ENCODE results near the gene SH3PXD2A. TPM values are rescaled to one million over a fixed set of nuclear protein-coding genes. Genes with fewer than 3 reads are reported as not detected.

The SH3PXD2A gene
- total RNA-seq, 1 donor from 2014 or later = 51.3 TPM

DNA sequence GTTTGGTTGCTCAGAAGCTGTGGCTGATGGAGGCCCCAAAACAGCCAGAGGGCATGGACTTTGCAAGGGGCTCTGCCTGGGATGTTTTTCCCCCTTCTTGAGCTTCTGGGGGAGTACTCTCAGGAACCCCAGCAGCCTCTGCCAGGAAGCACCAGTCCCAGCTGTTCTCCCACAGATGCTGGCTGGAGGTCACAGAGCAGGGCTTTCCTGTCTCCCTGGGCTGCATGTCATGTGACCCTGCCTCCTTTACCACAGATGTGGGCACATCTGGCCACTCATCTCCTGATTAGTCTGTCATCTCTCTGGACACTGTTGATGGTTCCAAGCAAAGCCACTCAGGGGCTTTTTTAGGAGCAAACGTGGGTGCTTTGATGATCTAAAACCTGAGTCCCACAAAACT, 225.2 kb downstream of the SH3PXD2A start:
- DNase-seq (ENCODE audit: low spot score) = no peak

DNA sequence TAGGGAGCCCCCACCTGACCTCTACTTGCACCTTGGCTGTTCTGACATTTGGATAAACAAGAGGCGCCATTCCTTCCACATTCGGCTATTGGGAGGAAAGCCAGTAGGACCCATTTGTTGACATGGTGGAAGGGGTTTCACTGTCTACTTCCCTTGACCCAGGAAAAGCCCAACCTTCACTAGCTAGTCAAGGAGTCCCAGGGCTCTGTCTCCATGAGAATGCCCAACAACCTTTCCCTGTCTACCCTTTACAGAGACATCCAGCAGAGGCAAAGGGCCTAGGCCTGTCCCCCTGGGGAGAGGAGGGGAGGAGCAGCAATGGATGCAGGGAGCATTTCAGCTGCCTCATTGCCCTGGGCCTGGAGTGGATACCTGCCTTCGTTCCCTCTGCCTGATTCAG, 225.8 kb downstream of the SH3PXD2A start:
- no peak for DNase-seq (ENCODE audit: low spot score)

DNA sequence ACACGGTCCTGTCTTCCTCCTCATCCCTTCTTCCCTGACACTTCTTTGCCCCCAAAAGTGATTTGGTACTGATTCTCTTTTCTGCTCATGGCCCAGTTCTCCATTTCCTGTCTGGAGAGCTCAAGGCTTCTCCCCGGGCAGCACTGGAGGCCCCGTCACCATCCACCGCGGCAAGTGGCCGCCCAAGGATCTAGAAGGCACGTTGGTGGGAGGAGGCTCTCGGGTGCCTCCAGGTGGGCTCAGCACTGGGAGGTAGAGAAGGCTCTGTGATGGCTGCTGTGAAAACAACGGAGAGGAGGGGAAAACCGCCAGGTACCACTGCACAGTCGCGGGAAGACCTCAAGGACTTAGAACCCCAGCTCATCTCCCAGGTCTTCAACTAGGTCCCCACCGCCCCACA, 227.5 kb downstream of the SH3PXD2A start:
- no peak for DNase-seq (ENCODE audit: low spot score)

DNA sequence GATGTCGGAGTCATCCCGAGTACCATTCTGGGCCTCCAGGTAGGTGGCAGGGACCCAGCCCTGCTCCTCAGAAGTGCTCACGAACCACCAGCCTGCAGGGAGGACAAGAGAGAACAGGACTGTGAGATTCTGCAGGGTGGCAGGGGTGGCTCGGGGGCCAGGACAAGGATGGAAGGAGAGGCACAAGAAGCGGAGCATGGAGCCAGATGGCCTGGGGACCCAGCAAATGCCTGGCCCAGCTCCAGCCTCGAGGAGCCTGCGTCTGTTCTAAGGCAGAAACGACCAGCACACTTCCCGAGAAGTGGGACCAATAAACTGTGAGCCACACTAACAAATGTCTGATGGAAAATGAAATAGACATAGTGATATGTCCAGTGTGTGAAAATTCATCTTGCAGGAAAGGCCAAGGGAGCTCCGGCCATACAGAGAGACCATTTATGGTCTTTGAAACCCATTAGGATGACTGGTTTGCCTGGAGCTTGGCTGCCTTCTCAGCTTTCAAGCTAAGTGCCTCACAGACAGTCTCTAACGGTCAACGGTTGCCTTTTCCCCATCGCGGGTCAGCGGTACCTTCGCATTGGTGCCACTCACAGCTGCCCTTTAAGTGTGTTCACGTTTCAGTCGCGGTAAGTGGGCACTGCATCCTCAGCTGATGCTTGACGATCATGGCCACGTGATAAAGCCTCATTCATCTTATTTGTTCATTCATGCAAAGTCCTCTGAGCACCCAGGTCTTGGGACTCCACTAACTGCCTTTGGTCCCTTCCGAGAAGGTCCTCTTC, 228.1 kb downstream of the SH3PXD2A start:
- no peak for DNase-seq (ENCODE audit: low spot score)

DNA sequence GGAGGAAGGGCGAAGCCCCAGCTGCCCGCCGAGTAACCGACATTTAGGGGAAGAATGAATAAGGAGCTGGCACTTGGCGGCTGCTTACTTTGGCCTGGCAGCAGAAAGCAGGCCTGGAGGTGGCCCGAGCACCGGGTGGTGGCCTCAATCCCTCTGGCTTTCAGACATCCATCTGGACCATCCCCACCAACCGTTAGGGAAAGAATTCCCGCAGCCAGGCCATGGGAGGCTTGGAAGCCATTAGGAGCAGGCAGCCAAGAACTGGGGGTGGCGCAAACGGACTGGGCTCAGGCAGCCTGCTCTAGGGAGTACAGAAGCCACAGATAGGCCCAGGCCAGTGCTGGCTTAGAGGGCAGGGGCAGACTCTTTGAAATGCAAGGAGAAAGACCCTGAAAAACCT, 229.2 kb downstream of the SH3PXD2A start:
- no peak for DNase-seq (ENCODE audit: low spot score)

DNA sequence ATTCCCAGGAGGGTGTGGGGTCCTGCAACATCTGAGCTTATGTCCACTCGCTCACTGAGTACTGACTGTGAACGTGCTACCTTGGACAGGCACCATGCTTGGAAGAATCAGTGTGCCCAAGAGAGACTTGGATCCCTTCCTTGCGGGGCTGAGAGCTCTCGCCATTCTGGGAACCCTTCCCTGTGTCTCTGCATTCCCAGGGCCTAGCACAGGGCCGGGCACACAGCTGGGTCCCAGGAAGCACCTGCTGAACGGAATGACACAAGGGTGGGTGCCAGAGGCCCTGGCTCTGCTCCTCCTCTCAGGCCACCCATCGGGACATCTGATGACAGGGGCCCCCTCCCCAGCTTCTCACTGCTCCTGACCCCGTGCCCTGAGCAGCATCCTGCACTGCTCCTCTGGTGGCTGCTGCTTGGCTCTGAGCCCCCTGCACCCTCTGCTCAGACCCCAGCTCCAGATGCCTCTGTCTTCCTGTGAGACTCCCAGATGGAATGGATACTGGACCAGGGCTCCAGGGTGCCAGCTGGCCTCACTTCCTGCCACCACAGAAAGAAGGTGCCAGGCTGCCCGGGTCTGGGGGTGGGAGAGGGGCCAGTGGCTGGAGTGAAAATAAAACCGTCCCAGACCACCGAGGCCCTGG, 232.3 kb downstream of the SH3PXD2A start:
- DNase-seq (ENCODE audit: low spot score) = no peak

DNA sequence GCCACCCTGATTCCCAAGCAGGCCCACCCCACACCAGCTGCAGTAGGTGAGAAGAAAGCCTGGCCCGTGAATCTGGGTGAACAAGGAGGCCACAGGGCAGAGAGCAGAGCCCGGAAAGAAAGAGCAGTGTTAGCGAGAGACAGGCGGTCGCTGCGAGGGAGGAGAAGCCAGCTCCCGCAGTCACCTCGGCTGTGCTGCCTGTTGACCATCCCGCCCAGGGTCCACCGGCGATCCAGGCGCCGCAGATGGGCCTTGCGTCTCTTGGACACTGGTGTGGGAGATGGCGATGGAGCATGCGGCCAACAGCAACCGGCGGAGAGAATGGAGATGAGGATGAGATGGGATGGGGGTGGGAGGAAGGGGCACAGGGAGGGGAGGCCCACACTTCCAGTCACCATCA, 233.1 kb downstream of the SH3PXD2A start:
- no peak for DNase-seq (ENCODE audit: low spot score)

DNA sequence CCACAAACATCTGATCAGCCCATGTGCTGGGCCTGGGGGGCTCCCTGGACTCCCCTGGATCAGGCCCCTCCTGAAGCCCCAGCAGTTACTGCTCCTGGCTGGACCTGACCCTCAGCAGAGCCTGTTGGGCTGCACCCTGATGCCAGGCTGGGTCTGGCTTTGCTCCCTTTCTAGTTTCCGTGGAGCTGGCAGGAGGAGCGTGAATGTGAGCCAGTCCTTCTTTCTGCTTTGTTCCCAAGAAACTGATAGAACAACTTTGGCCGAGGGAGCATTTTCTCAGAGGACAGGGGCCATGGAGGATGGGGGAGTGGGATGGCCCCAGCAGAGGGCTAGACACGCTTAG, 233.6 kb downstream of the SH3PXD2A start:
- DNase-seq (ENCODE audit: low spot score) = no peak

DNA sequence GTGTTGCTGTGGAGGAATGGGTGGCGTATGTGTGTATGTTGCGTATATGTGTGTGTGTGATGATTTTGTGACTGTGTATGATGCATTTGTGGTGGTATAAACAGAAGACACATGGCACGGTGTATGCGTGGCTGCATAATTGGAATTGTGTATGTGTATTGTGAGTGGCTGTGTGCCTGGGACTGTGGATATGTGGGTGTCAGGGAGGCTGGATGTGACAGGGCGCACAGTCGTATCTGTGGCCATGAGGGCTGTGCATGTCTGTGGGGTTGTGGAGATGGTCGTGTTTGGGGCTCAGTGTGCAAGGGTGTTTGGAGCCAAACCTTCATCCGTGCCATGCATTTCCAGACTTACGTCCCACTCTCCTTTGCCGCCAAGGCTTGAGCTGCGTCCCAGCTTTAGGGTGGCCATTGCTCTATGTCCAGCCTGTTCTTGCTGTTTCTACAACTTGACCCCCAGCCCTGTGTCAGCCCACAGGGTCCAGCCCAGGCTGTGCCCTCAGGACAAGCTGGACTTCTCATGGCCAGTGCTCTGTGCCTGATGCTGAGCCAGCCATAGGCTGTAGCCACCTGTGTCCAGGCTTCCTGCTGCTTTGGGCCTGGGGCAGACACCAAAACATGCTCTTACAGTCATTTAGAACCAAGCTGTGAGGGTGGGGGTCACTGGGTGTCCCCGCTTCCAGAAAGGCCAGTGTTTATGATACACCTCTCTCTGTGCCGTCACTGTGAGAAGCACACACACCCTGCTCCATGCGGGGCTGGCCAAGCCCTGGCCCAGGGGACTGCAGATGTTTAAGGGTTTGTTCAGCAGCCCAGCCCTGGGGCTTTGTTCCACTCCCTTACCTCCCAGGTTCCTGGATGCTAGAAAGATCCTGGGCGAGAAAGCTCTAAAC, 234.2 kb downstream of the SH3PXD2A start:
- DNase-seq (ENCODE audit: low spot score) = no peak

DNA sequence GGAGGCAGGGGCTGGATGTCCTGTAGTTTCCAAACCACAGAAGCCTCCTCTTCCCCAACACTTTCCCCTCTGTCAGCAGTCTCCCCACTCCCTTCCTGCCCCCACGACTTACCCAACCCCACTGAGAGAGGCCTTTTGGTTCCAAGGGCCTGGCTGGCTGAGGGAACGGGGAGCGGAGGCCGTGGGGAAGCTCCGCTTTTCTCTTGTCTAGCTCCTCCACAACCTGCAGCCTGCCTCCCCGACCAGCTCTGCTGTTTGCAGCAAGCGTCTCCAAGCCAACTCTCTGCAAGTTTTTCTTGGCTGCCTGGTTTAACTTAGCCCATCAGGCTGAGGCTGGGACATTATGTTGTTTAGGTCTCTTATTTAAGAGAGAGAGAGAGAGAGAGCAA, 235.0 kb downstream of the SH3PXD2A start:
- DNase-seq (ENCODE audit: low spot score) = no peak

DNA sequence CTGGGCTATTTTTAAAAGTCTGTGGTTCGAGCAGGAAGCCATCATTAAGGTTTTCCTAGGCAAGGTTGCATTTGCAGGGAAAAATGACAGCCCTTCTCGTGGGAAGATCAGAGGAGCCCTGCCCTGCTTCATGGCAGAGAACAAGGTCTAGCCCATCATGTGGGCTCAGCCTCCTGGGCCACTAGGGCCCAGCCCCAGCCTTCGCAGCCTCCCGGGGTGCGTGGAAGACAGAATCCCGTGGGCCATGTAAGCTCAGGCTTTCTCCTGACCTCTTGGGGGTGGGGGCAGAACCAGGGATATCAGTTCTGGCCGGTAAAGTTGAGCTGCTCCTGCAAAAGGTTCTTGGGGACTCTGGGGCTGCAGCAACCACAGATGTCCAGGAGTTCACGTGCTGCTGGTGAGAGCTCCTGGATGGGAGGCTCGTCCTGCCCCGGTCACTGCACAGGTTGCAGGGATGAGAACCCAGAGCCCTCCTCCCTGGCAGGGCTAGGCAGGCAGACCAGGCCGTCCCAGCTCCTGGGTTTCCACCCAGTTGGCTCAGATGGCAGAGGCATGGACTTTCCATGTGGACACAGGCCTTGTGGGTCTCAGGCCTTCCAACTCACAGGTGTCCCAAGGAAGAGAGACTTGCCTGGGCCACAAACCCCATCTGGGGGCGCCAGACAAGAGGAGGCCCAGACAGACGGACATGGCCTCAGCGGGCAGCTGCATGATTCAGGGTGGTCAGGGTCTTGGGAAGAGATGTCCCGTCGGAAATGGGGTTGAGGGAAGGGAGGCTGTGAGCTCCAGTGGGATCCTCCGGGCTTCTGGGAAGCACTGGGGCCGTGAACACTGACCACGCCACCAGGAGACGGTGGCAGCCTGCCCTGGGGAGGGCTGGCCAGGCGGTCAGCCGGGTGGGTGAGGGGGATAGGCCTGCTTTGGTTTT, 235.7 kb downstream of the SH3PXD2A start:
- DNase-seq (ENCODE audit: low spot score) = no peak

DNA sequence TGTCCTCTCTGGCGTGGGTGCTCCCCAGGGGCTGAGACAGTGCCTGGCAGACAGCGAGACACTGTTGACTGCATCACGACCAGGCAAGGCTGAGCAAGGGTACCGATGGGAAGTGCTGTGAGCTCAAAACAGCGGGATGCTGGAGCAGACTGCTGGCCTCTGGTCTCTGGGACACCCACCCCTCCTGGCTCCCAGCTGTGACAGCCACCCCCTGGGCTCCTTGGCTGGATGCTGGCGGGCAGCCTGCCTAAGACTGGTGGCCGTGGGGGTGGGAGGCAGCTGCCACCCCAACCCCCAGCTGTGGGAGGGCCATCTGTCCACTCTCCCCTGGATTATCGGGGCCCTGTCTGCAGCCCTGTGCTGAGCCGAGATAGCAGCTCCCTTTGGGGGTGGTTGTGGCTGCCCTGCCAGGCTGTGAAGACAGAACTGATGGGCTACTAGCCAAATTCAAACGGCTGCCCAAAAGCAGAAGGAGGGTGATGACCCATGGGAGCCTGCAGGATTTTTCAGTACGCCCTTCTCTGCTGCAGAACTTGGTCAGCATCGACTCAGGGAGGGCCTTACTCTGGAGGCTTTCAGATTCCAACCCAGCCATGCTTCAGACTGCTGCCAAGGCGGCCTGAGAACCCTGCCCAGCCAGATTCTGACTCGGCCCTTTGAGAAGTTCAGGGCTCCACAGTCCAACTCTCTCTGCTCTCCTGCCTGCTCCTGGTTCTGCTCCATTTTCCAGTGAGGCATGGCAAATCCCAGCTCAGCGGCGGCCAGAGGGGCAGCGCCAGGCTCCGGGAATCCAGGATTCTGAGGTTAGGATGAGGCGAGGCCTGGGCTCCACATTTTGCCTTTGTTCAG, 236.6 kb downstream of the SH3PXD2A start:
- DNase-seq (ENCODE audit: low spot score) = no peak

DNA sequence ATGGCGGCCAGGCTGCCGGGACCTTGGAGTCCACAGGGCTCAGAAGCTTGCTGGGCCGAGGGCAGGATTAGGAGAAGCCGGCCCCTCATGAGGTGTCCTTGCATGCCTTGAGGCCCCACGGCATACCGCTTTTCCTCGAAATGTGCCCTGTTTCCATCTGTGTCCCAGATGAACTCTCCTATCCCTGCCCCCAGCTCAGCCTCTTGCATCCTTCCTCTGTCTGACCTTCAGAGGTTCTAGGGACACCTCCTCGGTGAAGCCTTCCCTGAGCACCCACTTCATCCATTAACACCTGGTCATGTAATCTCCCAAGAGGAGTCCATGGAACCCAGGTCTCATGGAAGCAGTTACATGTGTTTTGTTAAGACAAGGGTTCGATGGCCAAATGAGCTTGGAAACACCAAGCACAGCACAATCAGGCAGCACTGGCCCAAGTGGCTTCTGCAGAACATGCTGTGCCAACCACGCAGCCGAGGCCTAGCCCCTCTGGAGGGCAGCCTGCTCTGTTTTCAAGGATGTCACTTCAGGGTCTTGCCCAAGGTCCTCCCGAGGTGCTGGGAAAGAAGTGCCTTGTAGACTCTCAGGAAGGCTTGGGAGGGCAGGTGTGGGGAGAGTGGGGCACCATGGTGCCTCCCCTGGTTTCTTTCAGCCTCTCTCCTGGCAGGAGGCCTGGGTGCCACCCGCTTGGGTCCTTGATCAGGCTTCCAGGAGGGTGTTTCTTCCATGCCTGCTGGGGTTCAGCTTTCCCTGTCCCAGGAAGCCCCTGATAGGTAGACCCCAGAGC, 237.6 kb downstream of the SH3PXD2A start:
- DNase-seq (ENCODE audit: low spot score) = no peak

DNA sequence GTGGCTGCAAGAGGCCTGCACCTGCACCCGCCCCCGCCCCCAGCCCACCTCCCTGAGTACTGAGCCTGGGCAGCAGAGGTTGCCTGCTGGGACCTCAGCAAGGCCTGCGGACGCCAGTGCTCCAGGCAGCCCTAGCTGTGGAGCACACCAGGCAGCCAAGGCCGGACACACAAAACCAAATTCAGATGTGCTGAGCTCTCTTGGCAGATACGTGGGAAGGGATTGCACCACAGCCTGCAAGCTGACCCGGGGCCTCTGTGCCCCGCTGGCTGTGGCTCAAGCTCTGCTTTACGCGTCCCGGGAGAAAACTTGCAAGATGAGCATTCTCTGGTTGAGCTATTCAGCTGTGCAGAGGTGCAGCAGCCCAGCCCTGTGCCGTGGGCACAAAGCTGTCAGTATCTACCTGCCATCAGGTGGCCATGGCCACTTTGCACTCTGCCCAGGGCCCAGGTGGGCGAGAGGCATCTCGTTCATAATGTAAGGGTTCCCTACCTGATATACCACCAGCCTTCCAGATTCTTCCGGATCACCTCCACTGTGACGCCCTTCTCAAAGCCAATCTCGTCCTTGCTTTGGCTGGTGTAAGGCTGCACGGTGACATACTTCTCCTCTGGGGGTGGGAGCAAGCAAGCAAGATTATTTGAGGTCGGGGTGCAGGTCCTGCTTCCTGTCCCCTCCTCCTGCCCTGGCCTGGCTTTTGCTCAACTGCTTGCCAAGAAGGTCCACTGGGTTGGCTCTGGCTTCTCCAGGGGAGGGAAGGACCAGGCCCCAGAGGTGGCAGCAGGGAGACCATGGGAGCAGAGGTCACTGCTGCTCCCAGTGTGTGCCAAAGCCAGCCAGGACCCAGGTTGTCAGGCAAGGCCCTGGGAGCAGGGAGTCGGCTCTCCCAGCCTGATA, 238.4 kb downstream of the SH3PXD2A start:
- no peak for DNase-seq (ENCODE audit: low spot score)

DNA sequence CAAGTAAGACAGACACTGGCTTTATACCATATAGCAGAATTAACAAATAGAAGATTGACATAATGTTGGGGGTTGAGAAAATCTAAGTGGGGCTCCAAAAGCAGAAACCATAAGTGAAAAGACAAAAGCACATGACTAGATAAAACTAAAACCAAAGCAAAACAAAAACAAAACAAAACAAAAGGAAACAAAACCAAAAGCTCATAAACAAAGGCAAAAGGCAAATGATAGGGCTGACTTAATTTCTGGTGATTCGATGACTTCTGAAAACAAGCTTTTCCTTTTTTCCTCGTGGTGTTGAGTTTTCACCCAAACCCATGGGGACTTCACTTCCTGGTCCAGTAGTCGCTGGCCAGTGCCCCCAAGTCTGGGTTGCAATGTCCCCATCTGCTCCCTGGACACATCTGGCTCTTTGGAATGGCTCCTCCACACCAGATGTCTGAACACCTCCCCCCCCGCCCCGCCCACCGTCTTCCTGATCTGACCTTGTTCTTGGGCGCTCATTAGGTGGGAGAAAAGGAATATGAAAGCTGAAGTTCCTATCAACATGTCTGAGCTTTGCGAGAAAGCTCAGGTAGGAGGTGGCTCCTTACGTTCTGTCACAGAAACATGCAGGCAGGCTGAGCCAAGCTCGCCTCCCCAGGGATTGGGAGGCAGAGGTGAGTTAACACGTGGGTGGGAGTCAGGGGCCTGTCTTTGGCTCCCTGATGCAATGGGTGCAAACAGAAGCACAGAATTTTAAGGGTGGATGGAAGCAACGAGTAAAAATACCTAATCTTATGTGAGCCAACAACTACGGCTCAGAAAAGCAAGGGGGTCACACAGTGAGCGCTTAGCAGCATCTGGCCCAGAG, 240.8 kb downstream of the SH3PXD2A start:
- DNase-seq (ENCODE audit: low spot score) = no peak

DNA sequence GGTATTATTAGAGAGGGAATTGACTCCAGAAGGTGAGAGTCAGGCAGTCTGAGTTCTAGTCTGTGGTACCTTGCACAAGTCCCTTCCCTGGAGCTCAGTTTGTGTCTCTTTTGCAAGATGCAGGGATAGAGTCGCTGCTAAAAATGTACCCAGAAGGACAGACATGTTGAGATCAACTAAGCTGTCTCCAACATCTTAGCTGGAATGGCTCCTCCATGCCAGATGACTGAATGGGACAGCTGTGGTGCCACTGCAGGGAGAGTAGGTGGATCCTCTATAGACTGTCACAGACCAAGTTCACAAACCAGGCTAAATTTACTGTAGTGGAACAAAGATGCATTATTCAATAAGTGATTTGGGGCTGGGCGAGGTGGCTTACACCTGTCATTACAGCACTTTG, 241.8 kb downstream of the SH3PXD2A start:
- no peak for DNase-seq (ENCODE audit: low spot score)

Data from mesenteric fat pad (tissue), 1 donor.